OCI-LY1 (cell line): ENCODE measurements around the gene PDZRN3.

Experiments used
- H2AFZ ChIP-seq: fragments of 200-600 bp; sonication (generic), shearing (Covaris generic); 2 replicates; pipeline ENCODE4 v1.6.0; 2014; ENCODE audit warnings: antibody characterized with exemption, mild to moderate bottlenecking, low read length
- H3F3A ChIP-seq: fragments of 200-600 bp; sonication (generic), shearing (Covaris generic); 2 replicates; pipeline ENCODE4 v1.6.0; 2014; ENCODE audit warnings: mild to moderate bottlenecking, antibody characterized with exemption, low read length, moderate library complexity; ENCODE audit not compliant: insufficient read depth
- H3K27ac ChIP-seq: fragments of 200-600 bp; sonication (generic); 2 replicates; pipeline ENCODE4 v1.5.1; 2014; ENCODE audit warnings: low read length, mixed run types, mild to moderate bottlenecking, low read depth; ENCODE audit not compliant: poor library complexity, severe bottlenecking
- H3K27me3 ChIP-seq: fragments of 200-600 bp; sonication (generic); 2 replicates; pipeline ENCODE4 v1.6.0; 2014; ENCODE audit warnings: antibody characterized with exemption, mild to moderate bottlenecking, low read length, moderate library complexity; ENCODE audit not compliant: insufficient read depth
- H3K36me3 ChIP-seq: fragments of 200-600 bp; sonication (generic); 2 replicates; pipeline ENCODE4 v1.6.1; 2014; ENCODE audit warnings: mild to moderate bottlenecking, antibody characterized with exemption, low read length, moderate library complexity, mixed read lengths; ENCODE audit not compliant: insufficient read depth
- H3K4me1 ChIP-seq: fragments of 200-600 bp; sonication (generic); 2 replicates; pipeline ENCODE4 v1.5.1; 2014; ENCODE audit warnings: mild to moderate bottlenecking, low read length, moderate library complexity; ENCODE audit not compliant: insufficient read depth, severe bottlenecking
- H3K4me2 ChIP-seq: fragments of 200-600 bp; sonication (generic), shearing (Covaris generic); 2 replicates; pipeline ENCODE4 v1.6.1; 2014; ENCODE audit warnings: low read length
- H3K4me3 ChIP-seq: fragments of 200-600 bp; sonication (generic); 2 replicates; pipeline ENCODE4 v1.5.1; 2014; ENCODE audit warnings: low read length, low read depth, mild to moderate bottlenecking, mixed read lengths; ENCODE audit not compliant: poor library complexity, severe bottlenecking
- H3K79me2 ChIP-seq: fragments of 200-600 bp; shearing (Covaris generic); 2 replicates; pipeline ENCODE4 v1.6.1; 2016; ENCODE audit warnings: mixed run types, low read length, mixed read lengths; ENCODE audit not compliant: insufficient read depth
- H3K9ac ChIP-seq: fragments of 200-600 bp; sonication (generic), shearing (Covaris generic); 2 replicates; pipeline ENCODE4 v1.6.1; 2014; ENCODE audit warnings: mild to moderate bottlenecking, low read length, mixed read lengths
- H3K9me2 ChIP-seq: fragments of 200-600 bp; sonication (generic), shearing (Covaris generic); 2 replicates; pipeline ENCODE4 v1.6.1; 2014; ENCODE audit warnings: low read depth, mild to moderate bottlenecking, low read length, mixed read lengths
- H3K9me3 ChIP-seq: fragments of 200-600 bp; shearing (Covaris generic); 2 replicates; pipeline ENCODE4 v1.6.1; 2014; ENCODE audit warnings: low read length, mixed read lengths
- H4K20me1 ChIP-seq: fragments of 200-600 bp; sonication (generic), shearing (Covaris generic); 2 replicates; pipeline ENCODE4 v1.6.0; 2016; ENCODE audit warnings: mild to moderate bottlenecking, low read length; ENCODE audit not compliant: insufficient read depth
- CTCF ChIP-seq: fragments of 200-600 bp; sonication (generic), shearing (Covaris generic); IDR thresholded peaks from 2 replicates; pipeline ENCODE4 v1.5.1; 2017; ENCODE audit warnings: mild to moderate bottlenecking, antibody characterized with exemption, low read length, moderate library complexity, mixed read lengths
- EZH2 ChIP-seq: fragments of 200-600 bp; sonication (generic), shearing (Covaris generic); IDR thresholded peaks from 2 replicates; pipeline ENCODE4 v1.8.0; 2017; ENCODE audit warnings: borderline replicate concordance, mixed run types, mild to moderate bottlenecking, antibody characterized with exemption, low read length, moderate library complexity, mixed read lengths

Gene PDZRN3

GRCh38 chr3:73398084-73398483 lies 226.7 kb downstream of the PDZRN3 start:
- H4K20me1 ChIP-seq: no peaks in the 10 kb centered on the region
- H3K9me2 ChIP-seq: no peaks in the 10 kb centered on the region
- no peaks in the 10 kb centered on the region for H3F3A ChIP-seq
- no peak overlapping the region for H2AFZ ChIP-seq
- TF ChIP-seq CTCF (no peak), EZH2 (no peak)
- H3K36me3 ChIP-seq: no peaks in the 10 kb centered on the region
- H3K79me2 ChIP-seq: no peaks in the 10 kb centered on the region
- no peak overlapping the region for H3K27ac ChIP-seq
- no peak overlapping the region for H3K4me3 ChIP-seq
- H3K4me2 ChIP-seq: no peak overlapping the region
- H3K4me1 ChIP-seq: no peaks in the 10 kb centered on the region
- no peaks in the 10 kb centered on the region for H3K9me3 ChIP-seq
- H3K9ac ChIP-seq: no peak overlapping the region
- no peaks in the 10 kb centered on the region for H3K27me3 ChIP-seq

- no peak overlapping the region for H3K9ac ChIP-seq
- no peaks in the 10 kb centered on the region for H3K9me2 ChIP-seq
- H3K27me3 ChIP-seq: no peaks in the 10 kb centered on the region; the same call in 1 of the 2 replicates
- H3K4me1 ChIP-seq: no peaks in the 10 kb centered on the region
- H4K20me1 ChIP-seq: no peaks in the 10 kb centered on the region
- H3K9me3 ChIP-seq: no peaks in the 10 kb centered on the region
- H3K4me2 ChIP-seq: no peak overlapping the region
- H2AFZ ChIP-seq: no peak overlapping the region
- H3F3A ChIP-seq: no peaks in the 10 kb centered on the region
- H3K79me2 ChIP-seq: no peaks in the 10 kb centered on the region
- TF ChIP-seq EZH2: no peak
- TF ChIP-seq CTCF: no peak
- no peak overlapping the region for H3K4me3 ChIP-seq
- H3K27ac ChIP-seq: no peak overlapping the region
- H3K36me3 ChIP-seq: no peaks in the 10 kb centered on the region; the same call in 1 of the 2 replicates
Measured at GRCh38 chr3:73394240-73394639, 230.5 kb downstream of the PDZRN3 start.

GRCh38 chr3:73393005-73393404 lies 231.7 kb downstream of the PDZRN3 start:
- Histone ChIP-seq H3K9me3 (no peaks in the 10 kb centered on the region), H3K9me2 (no peaks in the 10 kb centered on the region), H3K79me2 (no peaks in the 10 kb centered on the region), H4K20me1 (no peaks in the 10 kb centered on the region), H3K4me2 (no peak overlapping the region), H3K27ac (no peak overlapping the region), H3K36me3 (no peaks in the 10 kb centered on the region; the same call in 1 of the 2 replicates), H2AFZ (no peak overlapping the region), H3F3A (no peaks in the 10 kb centered on the region), H3K9ac (no peak overlapping the region), H3K4me3 (no peak overlapping the region), H3K4me1 (no peaks in the 10 kb centered on the region), H3K27me3 (no peaks in the 10 kb centered on the region; the same call in 1 of the 2 replicates)
- TF ChIP-seq EZH2 (no peak), CTCF (no peak)
